Prostate gland (tissue), 2 donors: Measurements from ENCODE around the gene CHSY1.

Experiments
- POLR2A ChIP-seq: fragments of 450-650 bp; IDR thresholded peaks from one replicate; pipeline ENCODE4 v1.6.1; 2016; ENCODE audit warnings: antibody characterized with exemption, mild to moderate bottlenecking
- POLR2AphosphoS5 ChIP-seq: sonication (generic); formaldehyde crosslinking; IDR thresholded peaks from one replicate; pipeline ENCODE4 v1.6.1; 2017; ENCODE audit warnings: antibody characterized with exemption
- TF ChIP-seq, protein P1 (sequence below), 4 experiments: fragments of 200-600 bp in 2 of 4; fragments of 450-650 bp in 2 of 4; sonication (generic) in 2 of 4; IDR thresholded peaks; 1 replicate in 3 of 4; 2 replicates in 1 of 4; pipeline ENCODE4 v1.5.1; 2016 to 2019; ENCODE audit warnings: antibody characterized with exemption in 4 of 4, mild to moderate bottlenecking in 2 of 4, moderate library complexity in 2 of 4

DNA sequence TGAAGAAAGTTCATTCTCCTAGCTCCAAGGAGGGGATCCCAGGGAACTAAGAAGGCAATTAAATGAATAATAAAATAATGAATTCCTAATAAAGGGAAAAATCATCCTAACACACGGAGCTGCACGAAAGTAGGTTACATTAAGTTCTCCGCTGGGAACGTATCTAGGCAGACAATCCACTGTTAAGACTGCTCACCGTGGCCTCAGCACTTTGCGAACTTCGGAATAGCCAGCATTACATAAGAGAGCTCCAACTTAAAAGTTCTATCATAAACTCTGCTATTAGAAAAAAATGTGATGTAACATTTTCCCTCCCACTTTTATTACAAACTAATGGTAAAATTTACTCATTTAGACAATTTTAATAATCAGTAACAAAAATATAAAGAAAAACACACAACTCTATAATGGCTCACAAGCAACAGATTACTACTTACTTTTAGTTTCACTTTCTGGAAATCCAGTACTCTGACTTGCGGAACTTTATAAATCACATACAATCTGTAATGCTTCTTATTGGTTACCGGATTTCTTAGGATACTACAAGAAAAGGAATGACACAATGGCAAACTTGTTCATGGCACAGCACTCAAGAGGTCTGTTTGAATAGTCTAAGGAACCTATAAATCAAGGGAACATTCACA is 34.7 kb upstream of the CHSY1 start:
- TF ChIP-seq, protein P1, sequence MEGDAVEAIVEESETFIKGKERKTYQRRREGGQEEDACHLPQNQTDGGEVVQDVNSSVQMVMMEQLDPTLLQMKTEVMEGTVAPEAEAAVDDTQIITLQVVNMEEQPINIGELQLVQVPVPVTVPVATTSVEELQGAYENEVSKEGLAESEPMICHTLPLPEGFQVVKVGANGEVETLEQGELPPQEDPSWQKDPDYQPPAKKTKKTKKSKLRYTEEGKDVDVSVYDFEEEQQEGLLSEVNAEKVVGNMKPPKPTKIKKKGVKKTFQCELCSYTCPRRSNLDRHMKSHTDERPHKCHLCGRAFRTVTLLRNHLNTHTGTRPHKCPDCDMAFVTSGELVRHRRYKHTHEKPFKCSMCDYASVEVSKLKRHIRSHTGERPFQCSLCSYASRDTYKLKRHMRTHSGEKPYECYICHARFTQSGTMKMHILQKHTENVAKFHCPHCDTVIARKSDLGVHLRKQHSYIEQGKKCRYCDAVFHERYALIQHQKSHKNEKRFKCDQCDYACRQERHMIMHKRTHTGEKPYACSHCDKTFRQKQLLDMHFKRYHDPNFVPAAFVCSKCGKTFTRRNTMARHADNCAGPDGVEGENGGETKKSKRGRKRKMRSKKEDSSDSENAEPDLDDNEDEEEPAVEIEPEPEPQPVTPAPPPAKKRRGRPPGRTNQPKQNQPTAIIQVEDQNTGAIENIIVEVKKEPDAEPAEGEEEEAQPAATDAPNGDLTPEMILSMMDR (IDR thresholded peaks at IDR 0.05) = no peak
- TF ChIP-seq POLR2AphosphoS5 (no peak), POLR2A (no peak)
